HepG2 (cell line): ENCODE data around the gene U2SURP.

Experiments used
- EP300 ChIP-seq, 3 experiments: sonication (generic) in 1 of 3; formaldehyde crosslinking in 1 of 3; IDR thresholded peaks; 2 replicates each; pipeline versions ENCODE4 v1.5.1 to v1.6.1; 2011 to 2020; ENCODE audit warnings: low read depth in 2 of 3, low read length in 2 of 3, borderline replicate concordance in 1 of 3, improper control_type of control experiment in 1 of 3, mild to moderate bottlenecking in 1 of 3, missing genetic modification reagents in 1 of 3, moderate library complexity in 1 of 3
- GABPA ChIP-seq, 2 experiments: IDR thresholded peaks; 2 replicates each; pipeline ENCODE4 v1.6.1; 2011 to 2016; ENCODE audit warnings: low read depth in 2 of 2, low read length in 1 of 2, missing biosample characterization in 1 of 2, missing genetic modification characterization in 1 of 2
- HNRNPUL1 ChIP-seq: fragments of 200-400 bp; formaldehyde crosslinking; IDR thresholded peaks from 2 replicates; pipeline ENCODE4 v1.6.1; 2017; ENCODE audit warnings: low read depth, mild to moderate bottlenecking, low read length, moderate library complexity
- POLR2A ChIP-seq, 2 experiments: IDR thresholded peaks; 2 replicates each; pipeline ENCODE4 v1.6.1; 2011; ENCODE audit warnings: low read depth in 2 of 2, low read length in 2 of 2, mild to moderate bottlenecking in 1 of 2, moderate library complexity in 1 of 2; ENCODE audit not compliant: insufficient read depth in 1 of 2
- TAF1 ChIP-seq: sonication (generic); formaldehyde crosslinking; IDR thresholded peaks from 2 replicates; pipeline ENCODE4 v1.4.0; 2020; ENCODE audit warnings: missing genetic modification reagents
- ZBTB8A ChIP-seq: sonication (generic); formaldehyde crosslinking; IDR thresholded peaks from 2 replicates; pipeline ENCODE4 v1.4.0; 2020; ENCODE audit warnings: mild to moderate bottlenecking, low read depth, missing genetic modification reagents, borderline replicate concordance
- ZNF274 ChIP-seq: sonication (generic); formaldehyde crosslinking; IDR thresholded peaks from 2 replicates; pipeline ENCODE4 v1.5.1; 2020; ENCODE audit warnings: mild to moderate bottlenecking, missing genetic modification reagents
- TF ChIP-seq, protein P1 (sequence below): sonication (generic); formaldehyde crosslinking; IDR thresholded peaks from 2 replicates; pipeline ENCODE4 v1.5.0; 2020; ENCODE audit warnings: mild to moderate bottlenecking, missing genetic modification reagents, moderate library complexity
- TF ChIP-seq, protein P2 (sequence below): sonication (generic); formaldehyde crosslinking; IDR thresholded peaks from 2 replicates; pipeline ENCODE4 v1.4.0; 2020; ENCODE audit warnings: mild to moderate bottlenecking, missing genetic modification reagents

- TF ChIP-seq, protein P1, sequence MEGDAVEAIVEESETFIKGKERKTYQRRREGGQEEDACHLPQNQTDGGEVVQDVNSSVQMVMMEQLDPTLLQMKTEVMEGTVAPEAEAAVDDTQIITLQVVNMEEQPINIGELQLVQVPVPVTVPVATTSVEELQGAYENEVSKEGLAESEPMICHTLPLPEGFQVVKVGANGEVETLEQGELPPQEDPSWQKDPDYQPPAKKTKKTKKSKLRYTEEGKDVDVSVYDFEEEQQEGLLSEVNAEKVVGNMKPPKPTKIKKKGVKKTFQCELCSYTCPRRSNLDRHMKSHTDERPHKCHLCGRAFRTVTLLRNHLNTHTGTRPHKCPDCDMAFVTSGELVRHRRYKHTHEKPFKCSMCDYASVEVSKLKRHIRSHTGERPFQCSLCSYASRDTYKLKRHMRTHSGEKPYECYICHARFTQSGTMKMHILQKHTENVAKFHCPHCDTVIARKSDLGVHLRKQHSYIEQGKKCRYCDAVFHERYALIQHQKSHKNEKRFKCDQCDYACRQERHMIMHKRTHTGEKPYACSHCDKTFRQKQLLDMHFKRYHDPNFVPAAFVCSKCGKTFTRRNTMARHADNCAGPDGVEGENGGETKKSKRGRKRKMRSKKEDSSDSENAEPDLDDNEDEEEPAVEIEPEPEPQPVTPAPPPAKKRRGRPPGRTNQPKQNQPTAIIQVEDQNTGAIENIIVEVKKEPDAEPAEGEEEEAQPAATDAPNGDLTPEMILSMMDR (CRISPR knock-in tag), result no peak
- no peak for TF ChIP-seq TAF1 (CRISPR knock-in tag)
- TF ChIP-seq HNRNPUL1, result no peak
- TF ChIP-seq EP300 (IDR thresholded peaks at IDR 0.05; ENCODE audit: low read depth in 2 of 2, low read length in 2 of 2), result no peak
- no peak for TF ChIP-seq EP300 (CRISPR knock-in tag; IDR thresholded peaks at IDR 0.05; ENCODE audit: borderline replicate concordance)
- no peak for TF ChIP-seq GABPA (IDR thresholded peaks at IDR 0.05; ENCODE audit: low read depth, low read length)
- no peak for TF ChIP-seq GABPA (CRISPR knock-in tag; IDR thresholded peaks at IDR 0.05; ENCODE audit: low read depth)
- TF ChIP-seq ZBTB8A, result no peak
- no peak for TF ChIP-seq ZNF274 (CRISPR knock-in tag)
- TF ChIP-seq, protein P2, sequence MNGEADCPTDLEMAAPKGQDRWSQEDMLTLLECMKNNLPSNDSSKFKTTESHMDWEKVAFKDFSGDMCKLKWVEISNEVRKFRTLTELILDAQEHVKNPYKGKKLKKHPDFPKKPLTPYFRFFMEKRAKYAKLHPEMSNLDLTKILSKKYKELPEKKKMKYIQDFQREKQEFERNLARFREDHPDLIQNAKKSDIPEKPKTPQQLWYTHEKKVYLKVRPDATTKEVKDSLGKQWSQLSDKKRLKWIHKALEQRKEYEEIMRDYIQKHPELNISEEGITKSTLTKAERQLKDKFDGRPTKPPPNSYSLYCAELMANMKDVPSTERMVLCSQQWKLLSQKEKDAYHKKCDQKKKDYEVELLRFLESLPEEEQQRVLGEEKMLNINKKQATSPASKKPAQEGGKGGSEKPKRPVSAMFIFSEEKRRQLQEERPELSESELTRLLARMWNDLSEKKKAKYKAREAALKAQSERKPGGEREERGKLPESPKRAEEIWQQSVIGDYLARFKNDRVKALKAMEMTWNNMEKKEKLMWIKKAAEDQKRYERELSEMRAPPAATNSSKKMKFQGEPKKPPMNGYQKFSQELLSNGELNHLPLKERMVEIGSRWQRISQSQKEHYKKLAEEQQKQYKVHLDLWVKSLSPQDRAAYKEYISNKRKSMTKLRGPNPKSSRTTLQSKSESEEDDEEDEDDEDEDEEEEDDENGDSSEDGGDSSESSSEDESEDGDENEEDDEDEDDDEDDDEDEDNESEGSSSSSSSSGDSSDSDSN, result no peak
- no peak for TF ChIP-seq POLR2A (IDR thresholded peaks at IDR 0.05; ENCODE audit: insufficient read depth in 1 of 2, low read depth in 2 of 2, low read length in 2 of 2)
Observed at GRCh38 chr3:143090486-143090885, 89.1 kb downstream of the U2SURP start.
